GM19351 (cell line): Measurements from ENCODE around the gene SEMA3G.

Source experiments
- ATAC-seq: cut with Tn5 transposase; IDR thresholded peaks from one replicate; pipeline ENCODE4 v1.9.1; 2021; ENCODE audit warnings: mild to moderate bottlenecking, moderate library complexity; ENCODE audit not compliant: unreplicated experiment

SEMA3G gene

DNA sequence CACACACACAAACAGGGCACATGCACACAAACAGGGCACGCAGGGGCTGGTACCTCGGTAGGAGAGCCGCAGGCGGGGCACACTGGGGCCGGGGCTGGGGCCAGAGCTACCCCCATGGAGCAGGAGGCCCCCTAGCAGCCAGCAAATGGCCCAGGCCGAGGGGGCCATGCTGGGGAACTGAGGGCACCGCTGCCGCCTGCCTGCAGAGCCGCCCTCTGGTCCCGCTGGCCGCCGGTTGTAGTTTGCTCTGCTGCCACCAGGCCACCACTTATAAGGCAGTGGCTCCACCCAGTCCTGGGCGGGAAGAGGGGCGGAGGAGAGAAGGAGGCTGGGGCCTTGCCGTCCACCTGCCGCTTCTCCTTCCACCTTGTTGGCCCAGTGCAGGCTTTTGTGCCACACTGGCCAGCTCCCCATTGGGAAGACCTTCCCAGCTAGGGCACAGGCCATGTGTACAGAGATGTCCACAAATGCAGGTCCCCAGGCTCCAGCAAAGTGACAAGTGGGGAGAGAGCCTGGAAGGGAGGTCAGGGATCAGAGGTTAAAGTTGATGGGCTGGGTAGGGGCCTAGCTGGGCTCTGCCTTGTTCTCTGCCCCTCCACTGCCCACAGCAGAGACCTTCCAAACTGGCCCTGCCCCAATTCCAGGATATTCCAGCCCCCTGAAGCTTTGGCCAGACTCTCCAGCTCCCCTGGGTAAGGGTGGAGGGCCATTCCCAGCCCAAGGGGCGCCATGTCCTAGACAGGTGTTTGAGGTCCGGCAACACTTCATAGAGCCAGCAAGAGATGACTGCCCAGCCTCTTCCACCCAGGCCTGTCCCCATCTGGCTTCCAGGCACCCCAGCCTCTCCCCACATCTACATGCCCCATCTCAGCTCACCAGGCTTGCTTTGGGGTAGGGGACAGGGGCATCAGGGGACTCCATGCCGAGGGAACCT is at the start of gene SEMA3G:
Gene SEMA3G, minus strand, starts transcription at position 244 of the 934 bp plus-strand sequence. Its CDS starts 76 bp downstream, at position 168.
- ATAC-seq: peak; percentile 91

DNA sequence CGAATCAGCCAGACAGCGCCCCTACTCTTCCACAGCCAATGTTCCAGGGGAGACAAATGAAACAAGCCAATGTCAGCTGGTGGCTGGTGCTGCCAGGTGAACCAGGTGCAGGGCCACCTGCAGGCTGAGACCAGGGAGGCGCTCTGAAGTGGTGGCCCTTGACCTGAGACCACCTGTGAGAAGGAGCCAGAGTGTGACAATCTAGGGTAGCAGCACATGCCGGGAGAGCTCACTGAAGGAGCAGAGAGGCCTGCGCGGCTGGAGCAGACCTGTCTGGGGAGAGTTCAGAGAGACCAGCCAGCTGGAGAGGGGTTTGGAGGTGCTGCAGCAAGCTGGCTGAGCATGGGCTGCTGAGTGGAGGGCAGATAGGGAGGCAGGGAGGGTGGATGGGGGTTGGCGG is 49.5 kb upstream of the SEMA3G start:
- ATAC-seq: no peak

GRCh38 chr3:52493232-52494017 is 48.5 kb upstream of the SEMA3G start:
- no peak for ATAC-seq

DNA sequence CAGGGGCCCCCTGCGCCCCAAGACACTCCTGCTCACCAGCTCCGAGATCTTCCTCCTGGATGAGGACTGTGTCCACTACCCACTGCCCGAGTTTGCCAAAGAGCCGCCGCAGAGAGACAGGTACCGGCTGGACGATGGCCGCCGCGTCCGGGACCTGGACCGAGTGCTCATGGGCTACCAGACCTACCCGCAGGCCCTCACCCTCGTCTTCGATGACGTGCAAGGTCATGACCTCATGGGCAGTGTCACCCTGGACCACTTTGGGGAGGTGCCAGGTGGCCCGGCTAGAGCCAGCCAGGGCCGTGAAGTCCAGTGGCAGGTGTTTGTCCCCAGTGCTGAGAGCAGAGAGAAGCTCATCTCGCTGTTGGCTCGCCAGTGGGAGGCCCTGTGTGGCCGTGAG is 47.2 kb upstream of the SEMA3G start:
- ATAC-seq: no peak

DNA sequence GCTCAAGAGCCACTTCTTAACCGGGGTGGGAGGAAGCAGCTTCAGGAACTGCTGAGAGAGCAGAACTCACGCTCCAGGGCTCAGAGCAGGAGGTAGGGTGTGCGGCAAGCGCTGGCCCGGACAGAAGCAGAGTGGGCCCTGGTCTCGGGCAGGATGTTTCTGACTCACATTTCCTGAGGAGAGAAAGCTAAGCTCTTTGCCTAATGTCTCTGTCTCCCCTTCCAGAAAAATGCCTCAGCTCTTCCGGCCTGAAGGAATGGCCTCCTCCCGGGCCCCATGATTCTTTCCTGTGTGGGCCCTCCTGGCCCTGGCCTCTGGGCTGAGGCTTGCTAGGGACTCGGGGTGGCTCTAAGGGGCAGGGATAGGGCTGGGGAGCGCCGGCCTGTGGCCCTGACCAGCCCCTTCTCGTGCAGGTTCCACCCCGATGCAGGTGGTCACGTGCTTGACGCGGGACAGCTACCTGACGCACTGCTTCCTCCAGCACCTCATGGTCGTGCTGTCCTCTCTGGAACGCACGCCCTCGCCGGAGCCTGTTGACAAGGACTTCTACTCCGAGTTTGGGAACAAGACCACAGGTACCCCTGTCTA is 46.1 kb upstream of the SEMA3G start:
- no peak for ATAC-seq

GRCh38 chr3:52490035-52490938 is 45.4 kb upstream of the SEMA3G start:
- no peak for ATAC-seq

- ATAC-seq: no peak
Observed at GRCh38 chr3:52489453-52489852, 44.5 kb upstream of the SEMA3G start.

- no peak for ATAC-seq
Observed at GRCh38 chr3:52488746-52489145, 43.8 kb upstream of the SEMA3G start.

- no peak for ATAC-seq
Observed at GRCh38 chr3:52487788-52488691, 43.1 kb upstream of the SEMA3G start.

DNA sequence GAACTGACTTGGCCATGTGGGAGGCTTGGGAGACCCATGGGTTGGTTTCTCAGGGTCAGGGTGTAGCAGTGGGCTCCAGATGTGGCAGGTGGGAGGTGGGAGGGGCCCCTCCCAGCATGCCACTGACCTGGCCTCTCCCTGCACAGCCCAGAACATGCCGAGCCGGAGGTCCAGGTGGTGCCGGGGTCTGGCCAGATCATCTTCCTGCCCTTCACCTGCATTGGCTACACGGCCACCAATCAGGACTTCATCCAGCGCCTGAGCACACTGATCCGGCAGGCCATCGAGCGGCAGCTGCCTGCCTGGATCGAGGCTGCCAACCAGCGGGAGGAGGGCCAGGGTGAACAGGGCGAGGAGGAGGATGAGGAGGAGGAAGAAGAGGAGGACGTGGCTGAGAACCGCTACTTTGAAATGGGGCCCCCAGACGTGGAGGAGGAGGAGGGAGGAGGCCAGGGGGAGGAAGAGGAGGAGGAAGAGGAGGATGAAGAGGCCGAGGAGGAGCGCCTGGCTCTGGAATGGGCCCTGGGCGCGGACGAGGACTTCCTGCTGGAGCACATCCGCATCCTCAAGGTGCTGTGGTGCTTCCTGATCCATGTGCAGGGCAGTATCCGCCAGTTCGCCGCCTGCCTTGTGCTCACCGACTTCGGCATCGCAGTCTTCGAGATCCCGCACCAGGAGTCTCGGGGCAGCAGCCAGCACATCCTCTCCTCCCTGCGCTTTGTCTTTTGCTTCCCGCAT is 42.3 kb upstream of the SEMA3G start:
- ATAC-seq: no peak

DNA sequence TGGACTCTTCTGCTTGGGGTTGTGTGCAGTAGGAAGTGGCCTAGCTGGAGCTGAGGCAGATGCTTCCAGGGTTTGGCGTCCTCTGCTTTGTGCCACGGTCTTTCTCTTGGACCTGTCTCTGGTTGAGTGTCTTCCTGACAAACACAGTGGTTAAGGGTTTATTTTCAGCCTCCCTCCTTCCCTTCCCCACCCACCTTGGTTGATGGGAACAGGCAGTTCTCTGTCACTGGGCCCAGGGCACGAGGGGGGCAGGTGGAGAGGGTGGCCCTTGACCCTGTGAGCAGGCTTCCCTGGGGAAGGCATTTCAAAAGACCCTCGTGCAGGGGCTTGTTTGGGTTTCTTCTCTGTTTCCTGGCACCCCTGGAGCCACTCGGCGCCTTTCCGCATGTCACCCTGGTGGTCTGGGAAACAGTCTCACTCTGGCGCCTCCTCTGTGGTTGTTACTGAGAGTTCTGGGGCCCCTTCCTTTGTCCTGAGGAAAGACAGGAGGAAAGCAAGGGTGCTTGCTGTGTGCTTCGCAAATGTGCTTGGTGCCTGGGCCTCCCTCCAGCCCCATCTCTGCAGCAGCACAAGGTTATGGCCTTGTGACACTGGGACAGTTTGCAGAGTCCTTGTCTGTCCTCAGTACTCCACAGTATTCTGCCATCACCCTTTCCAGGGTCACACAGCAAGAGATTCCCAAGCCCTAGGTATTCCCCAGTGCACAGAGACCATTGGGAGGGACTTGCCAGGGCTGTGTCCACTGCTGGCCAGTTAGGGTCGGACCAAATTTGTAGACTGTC is 40.0 kb upstream of the SEMA3G start:
- ATAC-seq: no peak

DNA sequence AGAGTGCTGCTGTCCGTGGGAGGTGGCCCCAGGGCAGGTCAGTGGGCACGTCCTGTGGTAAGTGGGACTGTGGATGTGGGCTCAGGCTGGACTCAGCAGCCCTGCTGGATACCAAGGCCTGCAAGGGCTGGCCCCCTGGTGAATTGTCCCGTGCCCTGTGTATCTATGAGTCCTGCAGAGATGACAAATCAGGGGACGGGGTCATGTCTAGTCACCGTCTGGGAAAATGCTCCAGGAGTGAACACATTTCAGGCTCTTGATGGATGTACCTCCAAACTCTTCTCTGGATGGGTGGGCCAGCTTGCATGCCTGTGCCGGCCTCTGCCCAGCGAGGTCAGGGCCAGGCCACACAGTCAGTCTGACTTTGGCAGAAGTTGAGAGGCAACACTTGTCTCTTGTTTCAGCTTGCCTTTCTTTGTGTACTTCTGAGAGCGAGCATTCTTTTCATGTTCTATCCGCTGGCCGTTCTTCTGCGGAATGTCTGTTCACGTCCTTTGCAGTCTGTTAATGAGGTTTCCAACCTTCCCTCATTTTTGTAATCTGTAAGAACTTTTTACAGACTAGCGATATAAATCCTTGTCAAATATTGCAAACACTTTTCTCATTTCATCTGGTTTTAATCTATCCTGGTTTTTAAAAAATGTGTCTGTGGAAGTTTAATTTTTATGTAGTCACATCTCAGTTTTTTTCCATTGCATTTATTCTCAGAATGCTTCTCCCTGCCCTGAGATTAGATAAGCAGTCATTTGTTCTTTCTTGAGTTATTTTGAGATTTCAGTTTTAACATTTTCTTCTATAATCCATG is 38.9 kb upstream of the SEMA3G start:
- no peak for ATAC-seq

DNA sequence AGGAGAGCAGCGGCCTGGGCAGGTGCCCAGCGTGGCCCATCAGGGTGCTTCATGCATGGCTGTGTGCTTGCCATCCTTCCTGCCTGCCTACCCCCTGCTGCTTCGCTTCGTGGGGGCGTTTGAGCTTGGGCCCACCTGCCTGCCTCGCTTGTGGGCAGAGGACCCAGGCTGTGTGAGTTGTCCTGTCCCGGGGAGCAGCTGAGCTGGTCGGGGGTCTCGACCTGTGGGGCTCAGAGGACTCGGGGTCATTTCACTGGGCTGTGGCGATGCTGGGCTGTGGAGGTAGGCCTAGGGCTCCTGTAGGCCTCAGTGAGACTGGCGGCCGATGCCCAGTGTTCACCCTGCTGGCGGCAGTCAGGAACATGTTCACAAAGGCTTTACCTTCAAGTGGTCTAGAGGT is 38.2 kb upstream of the SEMA3G start:
- no peak for ATAC-seq

DNA sequence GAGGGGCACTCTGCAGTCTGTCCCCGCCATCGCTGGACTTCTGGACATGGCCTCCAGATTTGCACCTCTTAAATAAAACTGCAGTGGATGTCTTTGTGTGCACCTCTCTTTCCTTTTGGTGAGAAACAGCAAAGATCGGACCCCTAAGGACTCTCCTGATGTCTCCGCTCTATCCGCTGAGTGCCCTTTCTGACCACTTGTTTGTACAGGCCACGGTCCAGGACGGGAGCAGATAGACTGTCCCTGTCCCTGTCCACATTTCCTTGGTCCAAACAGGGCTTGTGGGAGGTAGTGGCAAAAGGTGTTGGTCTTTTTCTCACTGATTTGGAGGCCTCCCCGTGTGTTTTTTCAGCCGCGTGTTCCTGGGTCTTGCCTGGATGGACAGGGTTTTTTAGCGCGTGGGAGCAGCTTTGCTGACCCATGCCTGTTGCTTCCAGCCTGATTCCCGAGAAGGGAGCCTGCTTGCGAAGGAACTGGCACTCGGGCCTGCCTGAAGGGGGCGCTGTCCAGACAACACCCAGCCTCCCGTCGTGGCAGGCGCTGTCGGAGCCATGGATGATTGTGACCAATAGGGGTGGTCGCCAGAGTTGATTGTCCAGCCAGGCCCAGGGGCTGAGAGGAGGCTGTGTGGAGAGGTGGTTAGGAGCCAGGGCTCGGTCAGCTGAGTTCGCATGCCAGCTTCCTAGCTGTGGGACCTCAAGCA is 37.1 kb upstream of the SEMA3G start:
- ATAC-seq: no peak

DNA sequence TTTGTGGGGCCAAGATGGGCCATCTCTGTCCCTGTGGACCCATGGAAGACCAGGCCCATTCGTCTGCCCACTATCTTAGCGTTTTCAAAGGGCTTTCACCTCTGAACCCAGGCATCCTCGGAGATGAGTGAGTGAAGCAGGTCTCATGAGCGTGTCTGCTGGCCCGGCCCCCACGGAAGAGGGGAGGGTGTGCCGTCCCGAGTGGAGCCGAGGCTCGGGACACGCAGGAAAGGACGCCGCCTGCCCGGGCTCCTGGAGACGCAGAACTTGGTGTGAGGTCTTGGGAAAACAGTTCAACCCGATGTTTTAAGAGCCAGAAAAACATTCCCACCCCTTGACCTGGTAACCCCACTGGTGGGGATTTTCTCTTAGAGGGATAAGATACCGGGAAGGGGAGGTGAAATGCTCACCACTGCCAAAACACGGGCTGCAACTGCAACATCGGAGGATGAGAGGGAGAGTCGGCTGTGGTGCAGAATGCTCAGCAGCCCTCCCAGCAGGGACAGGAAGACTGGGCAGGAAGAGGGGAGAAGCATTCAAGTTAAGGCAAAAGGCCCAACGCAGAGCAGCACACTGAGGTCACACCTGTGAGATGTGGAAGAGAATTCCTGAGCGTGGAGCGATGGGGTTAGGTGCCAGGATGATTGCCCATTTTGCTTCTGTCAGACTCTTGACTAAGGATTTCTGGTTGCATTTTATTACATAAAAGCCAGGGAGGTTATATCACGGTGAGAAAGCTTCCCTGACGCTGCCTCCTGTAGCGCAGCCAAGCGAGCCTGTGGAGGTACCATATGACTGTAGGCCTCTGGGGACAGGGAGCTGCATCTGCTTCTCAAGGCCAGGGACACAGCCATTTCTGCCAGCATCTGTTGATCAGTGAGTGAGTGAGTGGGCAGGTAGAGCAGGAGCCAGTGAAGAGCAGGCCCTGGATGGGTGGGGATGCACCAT is 36.1 kb upstream of the SEMA3G start:
- no peak for ATAC-seq
